ENCODE results near the gene ZDHHC12.

Gene ZDHHC12

GRCh38 chr9:128716581-128717254 is 7.2 kb downstream of the ZDHHC12 start:
- Histone ChIP-seq H3K36me3 (ENCODE audit: control insufficient read depth, low read depth, low read length) (peaks cover 6% of the 10 kb centered on the region), H3K9me3 (ENCODE audit: control insufficient read depth, low read depth, low read length) (no peaks in the 10 kb centered on the region)

DNA sequence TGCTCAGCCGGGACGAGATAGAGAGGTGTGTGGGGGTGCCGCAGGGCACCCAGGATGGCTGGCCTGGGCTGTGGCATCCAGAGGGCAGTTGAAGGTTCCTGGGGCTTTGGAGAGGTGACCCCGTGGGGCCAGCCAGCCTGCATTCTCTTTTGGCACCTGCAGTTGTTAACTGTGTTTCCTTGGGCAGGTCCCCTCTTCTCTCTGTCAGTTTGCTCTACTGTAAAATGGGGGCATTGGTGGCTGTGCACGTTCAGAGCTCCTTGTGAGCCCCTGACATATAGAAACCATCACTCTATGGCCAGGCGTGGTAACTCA is 8.5 kb downstream of the ZDHHC12 start:
- H3K9ac ChIP-seq (ENCODE audit: low read length), result no peak overlapping the region
- H3K27me3 ChIP-seq (ENCODE audit: control insufficient read depth, insufficient read depth, low read length), result no peaks in the 10 kb centered on the region
- no peak overlapping the region for H3K27ac ChIP-seq (ENCODE audit: low read length)
- H3K36me3 ChIP-seq (ENCODE audit: control insufficient read depth, low read depth, low read length), result peaks cover under 1% of the 10 kb centered on the region
- H3K9me3 ChIP-seq (ENCODE audit: control insufficient read depth, low read depth, low read length), result no peaks in the 10 kb centered on the region
- H3K4me3 ChIP-seq (ENCODE audit: low read length), result no peak overlapping the region
- H3K4me1 ChIP-seq (ENCODE audit: control insufficient read depth, low read depth, low read length), result no peaks in the 10 kb centered on the region

More at GRCh38 chr9:128716581-128717254, 7.2 kb downstream of the ZDHHC12 start:
- Histone ChIP-seq H3K9ac (ENCODE audit: low read length) (no peak overlapping the region), H3K4me1 (ENCODE audit: control insufficient read depth, low read depth, low read length) (no peaks in the 10 kb centered on the region), H3K27me3 (ENCODE audit: control insufficient read depth, insufficient read depth, low read length) (no peaks in the 10 kb centered on the region), H3K4me3 (ENCODE audit: low read length) (no peak overlapping the region), H3K27ac (ENCODE audit: low read length) (no peak overlapping the region)

GRCh38 chr9:128714586-128715435 is 9.1 kb downstream of the ZDHHC12 start:
- no peak overlapping the region for H3K9ac ChIP-seq (ENCODE audit: low read length)
- H3K36me3 ChIP-seq (ENCODE audit: control insufficient read depth, low read depth, low read length), result no peaks in the 10 kb centered on the region
- H3K9me3 ChIP-seq (ENCODE audit: control insufficient read depth, low read depth, low read length), result no peaks in the 10 kb centered on the region
- H3K4me1 ChIP-seq (ENCODE audit: control insufficient read depth, low read depth, low read length), result no peaks in the 10 kb centered on the region
- no peak overlapping the region for H3K27ac ChIP-seq (ENCODE audit: low read length)
- H3K27me3 ChIP-seq (ENCODE audit: control insufficient read depth, insufficient read depth, low read length), result no peaks in the 10 kb centered on the region
- H3K4me3 ChIP-seq (ENCODE audit: low read length), result no peak overlapping the region

DNA sequence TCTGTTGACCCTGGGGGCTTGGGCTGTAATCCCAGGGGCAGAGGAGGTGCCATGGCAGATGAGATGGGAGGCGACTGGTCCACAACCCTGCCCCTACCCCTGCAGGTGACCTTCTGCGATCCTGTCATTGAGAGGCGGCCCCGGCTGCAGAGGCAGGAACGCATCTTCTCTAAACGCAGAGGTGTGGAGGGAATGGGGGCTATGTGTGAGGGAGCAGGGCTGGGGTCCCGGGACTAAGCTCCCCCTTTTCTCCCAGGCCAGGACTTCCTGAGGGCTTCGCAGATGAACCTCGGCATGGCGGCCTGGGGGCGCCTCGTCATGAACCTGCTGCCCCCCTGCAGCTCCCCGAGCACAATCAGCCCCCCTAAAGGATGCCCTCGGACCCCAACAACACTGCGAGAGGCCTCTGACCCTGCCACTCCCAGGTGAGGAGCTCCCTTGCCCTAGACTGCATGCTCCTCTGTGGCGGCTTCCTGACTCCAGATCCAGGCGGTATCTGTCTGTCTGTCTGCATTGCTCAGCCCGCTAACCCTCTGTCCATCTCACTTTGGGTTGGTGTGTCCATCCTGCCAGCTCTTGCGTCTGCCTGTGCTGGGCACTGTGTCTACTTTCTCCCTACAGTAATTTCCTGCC is 9.9 kb downstream of the ZDHHC12 start:
- Histone ChIP-seq H3K27ac (ENCODE audit: low read length) (no peak overlapping the region), H3K27me3 (ENCODE audit: control insufficient read depth, insufficient read depth, low read length) (no peaks in the 10 kb centered on the region), H3K9me3 (ENCODE audit: control insufficient read depth, low read depth, low read length) (no peaks in the 10 kb centered on the region), H3K4me3 (ENCODE audit: low read length) (no peak overlapping the region), H3K9ac (ENCODE audit: low read length) (no peak overlapping the region), H3K36me3 (ENCODE audit: control insufficient read depth, low read depth, low read length) (no peaks in the 10 kb centered on the region), H3K4me1 (ENCODE audit: control insufficient read depth, low read depth, low read length) (no peaks in the 10 kb centered on the region)

DNA sequence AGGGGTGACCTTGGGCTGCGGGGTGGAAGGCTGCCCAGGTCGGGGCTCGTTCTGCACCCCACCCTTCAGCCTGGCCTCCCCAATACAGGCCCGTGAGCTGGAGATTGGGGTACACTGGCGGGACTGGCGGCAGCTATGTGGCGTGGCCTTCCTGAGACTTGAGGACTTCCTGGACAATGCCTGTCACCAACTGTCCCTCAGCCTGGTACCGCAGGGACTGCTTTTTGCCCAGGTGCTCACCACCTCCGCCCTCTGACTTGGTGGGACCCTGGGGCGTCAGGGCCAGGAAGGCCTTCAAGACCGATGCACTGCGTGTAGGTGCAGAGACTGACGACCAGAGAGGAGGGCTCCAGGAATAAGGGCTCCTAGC is 10.5 kb downstream of the ZDHHC12 start:
- Histone ChIP-seq H3K27me3 (ENCODE audit: control insufficient read depth, insufficient read depth, low read length) (no peaks in the 10 kb centered on the region), H3K9me3 (ENCODE audit: control insufficient read depth, low read depth, low read length) (no peaks in the 10 kb centered on the region), H3K36me3 (ENCODE audit: control insufficient read depth, low read depth, low read length) (no peaks in the 10 kb centered on the region), H3K4me1 (ENCODE audit: control insufficient read depth, low read depth, low read length) (no peaks in the 10 kb centered on the region), H3K9ac (ENCODE audit: low read length) (no peak overlapping the region), H3K27ac (ENCODE audit: low read length) (no peak overlapping the region), H3K4me3 (ENCODE audit: low read length) (no peak overlapping the region)

GRCh38 chr9:128712451-128713410 is 11.2 kb downstream of the ZDHHC12 start:
- no peaks in the 10 kb centered on the region for H3K36me3 ChIP-seq (ENCODE audit: control insufficient read depth, low read depth, low read length)

GRCh38 chr9:128707446-128707845 is 16.5 kb downstream of the ZDHHC12 start:
- H3K27me3 ChIP-seq (ENCODE audit: control insufficient read depth, insufficient read depth, low read length), result no peaks in the 10 kb centered on the region
- H3K4me3 ChIP-seq (ENCODE audit: low read length), result no peak overlapping the region
- no peak overlapping the region for H3K27ac ChIP-seq (ENCODE audit: low read length)
- H3K4me1 ChIP-seq (ENCODE audit: control insufficient read depth, low read depth, low read length), result no peaks in the 10 kb centered on the region
- H3K9ac ChIP-seq (ENCODE audit: low read length), result no peak overlapping the region
- H3K9me3 ChIP-seq (ENCODE audit: control insufficient read depth, low read depth, low read length), result no peaks in the 10 kb centered on the region
- H3K36me3 ChIP-seq (ENCODE audit: control insufficient read depth, low read depth, low read length), result peaks cover 5% of the 10 kb centered on the region

More at GRCh38 chr9:128712451-128713410, 11.2 kb downstream of the ZDHHC12 start:
- H3K4me3 ChIP-seq (ENCODE audit: low read length), result no peak overlapping the region
- no peak overlapping the region for H3K27ac ChIP-seq (ENCODE audit: low read length)
- H3K9me3 ChIP-seq (ENCODE audit: control insufficient read depth, low read depth, low read length), result no peaks in the 10 kb centered on the region
- no peak overlapping the region for H3K9ac ChIP-seq (ENCODE audit: low read length)
- H3K27me3 ChIP-seq (ENCODE audit: control insufficient read depth, insufficient read depth, low read length), result no peaks in the 10 kb centered on the region
- no peaks in the 10 kb centered on the region for H3K4me1 ChIP-seq (ENCODE audit: control insufficient read depth, low read depth, low read length)

DNA sequence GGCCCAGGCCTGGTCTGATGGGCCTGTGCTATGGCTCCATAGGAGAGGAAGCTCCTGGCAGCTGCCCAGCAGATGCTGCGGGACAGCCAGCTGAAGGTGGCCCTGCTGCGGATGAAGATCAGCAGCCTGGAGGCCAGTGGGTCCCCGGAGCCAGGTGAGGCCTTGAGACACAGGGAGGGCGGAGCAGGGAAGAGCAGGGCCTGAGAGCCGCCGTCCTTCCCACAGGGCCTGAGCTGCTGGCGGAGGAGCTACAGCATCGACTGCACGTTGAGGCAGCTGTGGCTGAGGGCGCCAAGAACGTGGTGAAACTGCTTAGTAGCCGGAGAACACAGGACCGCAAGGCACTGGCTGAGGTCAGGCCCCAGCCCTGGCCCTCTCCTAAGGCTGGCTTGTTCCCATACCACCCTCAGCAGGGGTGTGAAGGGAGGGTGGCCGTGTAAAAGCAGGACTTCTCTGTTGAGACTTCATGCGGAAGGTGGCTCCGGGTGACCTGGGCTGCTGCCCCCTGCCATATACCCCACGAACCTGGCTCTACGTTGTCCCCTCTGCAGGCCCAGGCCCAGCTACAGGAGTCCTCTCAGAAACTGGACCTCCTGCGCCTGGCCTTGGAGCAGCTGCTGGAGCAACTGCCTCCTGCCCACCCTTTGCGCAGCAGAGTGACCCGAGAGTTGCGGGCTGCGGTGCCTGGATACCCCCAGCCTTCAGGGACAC is 17.1 kb downstream of the ZDHHC12 start:
- H3K4me1 ChIP-seq (ENCODE audit: control insufficient read depth, low read depth, low read length), result no peaks in the 10 kb centered on the region
- H3K9me3 ChIP-seq (ENCODE audit: control insufficient read depth, low read depth, low read length), result no peaks in the 10 kb centered on the region
- H3K27me3 ChIP-seq (ENCODE audit: control insufficient read depth, insufficient read depth, low read length), result no peaks in the 10 kb centered on the region
- H3K4me3 ChIP-seq (ENCODE audit: low read length), result no peak overlapping the region
- H3K36me3 ChIP-seq (ENCODE audit: control insufficient read depth, low read depth, low read length), result peaks cover 5% of the 10 kb centered on the region
- no peak overlapping the region for H3K9ac ChIP-seq (ENCODE audit: low read length)
- no peak overlapping the region for H3K27ac ChIP-seq (ENCODE audit: low read length)

GRCh38 chr9:128706045-128706444 is 17.9 kb downstream of the ZDHHC12 start:
- H3K9ac ChIP-seq (ENCODE audit: low read length), result no peak overlapping the region

GRCh38 chr9:128705051-128705965 is 18.6 kb downstream of the ZDHHC12 start:
- Histone ChIP-seq H3K27me3 (ENCODE audit: control insufficient read depth, insufficient read depth, low read length) (no peaks in the 10 kb centered on the region), H3K9ac (ENCODE audit: low read length) (no peak overlapping the region), H3K27ac (ENCODE audit: low read length) (no peak overlapping the region), H3K36me3 (ENCODE audit: control insufficient read depth, low read depth, low read length) (peaks cover 5% of the 10 kb centered on the region), H3K9me3 (ENCODE audit: control insufficient read depth, low read depth, low read length) (no peaks in the 10 kb centered on the region), H3K4me3 (ENCODE audit: low read length) (no peak overlapping the region), H3K4me1 (ENCODE audit: control insufficient read depth, low read depth, low read length) (no peaks in the 10 kb centered on the region)

More at GRCh38 chr9:128706045-128706444, 17.9 kb downstream of the ZDHHC12 start:
- no peaks in the 10 kb centered on the region for H3K4me1 ChIP-seq (ENCODE audit: control insufficient read depth, low read depth, low read length)
- no peaks in the 10 kb centered on the region for H3K27me3 ChIP-seq (ENCODE audit: control insufficient read depth, insufficient read depth, low read length)
- no peak overlapping the region for H3K4me3 ChIP-seq (ENCODE audit: low read length)
- no peak overlapping the region for H3K27ac ChIP-seq (ENCODE audit: low read length)
- peaks cover 5% of the 10 kb centered on the region for H3K36me3 ChIP-seq (ENCODE audit: control insufficient read depth, low read depth, low read length)
- H3K9me3 ChIP-seq (ENCODE audit: control insufficient read depth, low read depth, low read length), result no peaks in the 10 kb centered on the region

Measured in iPS-18a (cell line).